Measurements from ENCODE around the gene KDM4F. TPM values are rescaled to one million over a fixed set of nuclear protein-coding genes. Genes with fewer than 3 reads are reported as not detected.

The KDM4F gene
- total RNA-seq, 1 experiment from 2014 or later = not detected

- Histone ChIP-seq H3K4me2 (ENCODE audit: low read length) (no peak overlapping the region), H3K79me2 (ENCODE audit: insufficient read depth, low read length) (no peaks in the 10 kb centered on the region), H3K27me3 (ENCODE audit: insufficient read depth, low read length) (peaks cover 16% of the 10 kb centered on the region), H3K4me1 (ENCODE audit: control insufficient read depth in 1 of 2, insufficient read depth in 2 of 2, low read length in 2 of 2) (no peaks in the 10 kb centered on the region), H3K36me3 (ENCODE audit: control insufficient read depth in 1 of 2, insufficient read depth in 2 of 2, low read length in 2 of 2) (no peaks in the 10 kb centered on the region), H2AFZ (ENCODE audit: low read depth, low read length, poor library complexity, severe bottlenecking) (no peak overlapping the region), H3K9me2 (ENCODE audit: insufficient read depth) (no peaks in the 10 kb centered on the region), H3K4me3 (replicated peaks in 1 of 2; ENCODE audit: low read depth in 1 of 2, low read length in 2 of 2) (no peak overlapping the region), H3K9ac (ENCODE audit: low read length) (no peak overlapping the region), H3K27ac (ENCODE audit: low read depth, low read length) (no peak overlapping the region), H4K20me1 (ENCODE audit: insufficient read depth) (no peaks in the 10 kb centered on the region), H3K9me3 (ENCODE audit: control insufficient read depth in 1 of 2, insufficient read depth in 1 of 2, low read depth in 1 of 2, low read length in 2 of 2) (no peaks in the 10 kb centered on the region)
- no TSS peak for BruUV-seq (replicated peaks)
- intact Hi-C loops (cut with micrococcal nuclease) = no loop called here
- POLR2A ChIA-PET = interaction anchor here (1.6 kb wide), 1 partner anchor 12 kb away, joined by 3 read pairs; no protein-coding TSS in a partner anchor
- DNase-seq (ENCODE audit: low read depth, low spot score) (no peak), ATAC-seq (no peak)
- TF ChIP-seq ZNF274 (IDR thresholded peaks at IDR 0.05; ENCODE audit: low read depth, low read length) (no peak), ELF1 (IDR thresholded peaks at IDR 0.05; ENCODE audit: borderline replicate concordance, low read depth) (no peak), FOSL1 (IDR thresholded peaks at IDR 0.05; ENCODE audit: low read depth) (no peak), EGR1 (IDR thresholded peaks at IDR 0.05; ENCODE audit: low read depth) (no peak), ZBTB33 (IDR thresholded peaks at IDR 0.05; ENCODE audit: extremely low read depth, insufficient replicate concordance, low read length) (no peak), ATF3 (IDR thresholded peaks at IDR 0.05) (no peak)
- CTCF ChIA-PET = no interaction called here
- RAD21 ChIA-PET (ENCODE audit: low non-redundant PET in 1 of 2, low total read pairs in 2 of 2, uncharacterized antibody in 2 of 2, unreplicated experiment in 2 of 2) = no interaction called here
These were observed 5.2 kb upstream of the KDM4F start for GRCh38 chr11:95044010-95044409.

GRCh38 chr11:95045812-95046211 lies 3.4 kb upstream of the KDM4F start:
- Histone ChIP-seq H3K79me2 (ENCODE audit: insufficient read depth, low read length) (no peaks in the 10 kb centered on the region), H4K20me1 (ENCODE audit: insufficient read depth) (no peaks in the 10 kb centered on the region), H3K4me1 (ENCODE audit: control insufficient read depth in 1 of 2, insufficient read depth in 2 of 2, low read length in 2 of 2) (no peaks in the 10 kb centered on the region), H3K4me3 (replicated peaks in 1 of 2; ENCODE audit: low read depth in 1 of 2, low read length in 2 of 2) (no peak overlapping the region), H3K9me3 (ENCODE audit: control insufficient read depth in 1 of 2, insufficient read depth in 1 of 2, low read depth in 1 of 2, low read length in 2 of 2) (no peaks in the 10 kb centered on the region), H3K27ac (ENCODE audit: low read depth, low read length) (no peak overlapping the region), H3K9me2 (ENCODE audit: insufficient read depth) (no peaks in the 10 kb centered on the region), H2AFZ (ENCODE audit: low read depth, low read length, poor library complexity, severe bottlenecking) (no peak overlapping the region), H3K9ac (ENCODE audit: low read length) (no peak overlapping the region), H3K27me3 (ENCODE audit: insufficient read depth, low read length) (peaks cover 16% of the 10 kb centered on the region), H3K4me2 (ENCODE audit: low read length) (no peak overlapping the region), H3K36me3 (ENCODE audit: control insufficient read depth in 1 of 2, insufficient read depth in 2 of 2, low read length in 2 of 2) (no peaks in the 10 kb centered on the region)
- RAD21 ChIA-PET (ENCODE audit: low non-redundant PET in 1 of 2, low total read pairs in 2 of 2, uncharacterized antibody in 2 of 2, unreplicated experiment in 2 of 2) = no interaction called here
- DNase-seq (ENCODE audit: low read depth, low spot score) (no peak), ATAC-seq (no peak)
- CTCF ChIA-PET = no interaction called here
- intact Hi-C loops (cut with micrococcal nuclease) = no loop called here
- BruUV-seq (replicated peaks) = no TSS peak
- POLR2A ChIA-PET = no interaction called here
- TF ChIP-seq YY1 (IDR thresholded peaks at IDR 0.05; ENCODE audit: extremely low read depth, insufficient replicate concordance, low read depth, low read length) (no peak), FOSL1 (IDR thresholded peaks at IDR 0.05; ENCODE audit: low read depth) (no peak), POLR2AphosphoS5 (IDR thresholded peaks at IDR 0.05; ENCODE audit: low read depth, low read length) (no peak), SP1 (IDR thresholded peaks at IDR 0.05; ENCODE audit: low read depth) (no peak), REST (IDR thresholded peaks at IDR 0.05; ENCODE audit: low read depth) (no peak), ZBTB33 (IDR thresholded peaks at IDR 0.05; ENCODE audit: extremely low read depth, insufficient replicate concordance, low read length) (no peak), TCF7L2 (IDR thresholded peaks at IDR 0.05; ENCODE audit: borderline replicate concordance, extremely low read depth, insufficient read depth, insufficient read length) (no peak), EGR1 (IDR thresholded peaks at IDR 0.05; ENCODE audit: low read depth) (no peak), CEBPB (IDR thresholded peaks at IDR 0.05; ENCODE audit: low read depth) (no peak)

All from HCT116 (cell line).